SIG-M5 (cell line): ENCODE results near the gene NUP107.
"Not testable (repeated sequence)": the region's sequence is repeated elsewhere in the genome, so short reads cannot be mapped to it uniquely, and the experiment has no call there.

ENCODE experiments used
- DNase-seq: peaks from one replicate; lab custom pipeline; 2025; lab: John Stamatoyannopoulos, UW

The NUP107 gene

DNA sequence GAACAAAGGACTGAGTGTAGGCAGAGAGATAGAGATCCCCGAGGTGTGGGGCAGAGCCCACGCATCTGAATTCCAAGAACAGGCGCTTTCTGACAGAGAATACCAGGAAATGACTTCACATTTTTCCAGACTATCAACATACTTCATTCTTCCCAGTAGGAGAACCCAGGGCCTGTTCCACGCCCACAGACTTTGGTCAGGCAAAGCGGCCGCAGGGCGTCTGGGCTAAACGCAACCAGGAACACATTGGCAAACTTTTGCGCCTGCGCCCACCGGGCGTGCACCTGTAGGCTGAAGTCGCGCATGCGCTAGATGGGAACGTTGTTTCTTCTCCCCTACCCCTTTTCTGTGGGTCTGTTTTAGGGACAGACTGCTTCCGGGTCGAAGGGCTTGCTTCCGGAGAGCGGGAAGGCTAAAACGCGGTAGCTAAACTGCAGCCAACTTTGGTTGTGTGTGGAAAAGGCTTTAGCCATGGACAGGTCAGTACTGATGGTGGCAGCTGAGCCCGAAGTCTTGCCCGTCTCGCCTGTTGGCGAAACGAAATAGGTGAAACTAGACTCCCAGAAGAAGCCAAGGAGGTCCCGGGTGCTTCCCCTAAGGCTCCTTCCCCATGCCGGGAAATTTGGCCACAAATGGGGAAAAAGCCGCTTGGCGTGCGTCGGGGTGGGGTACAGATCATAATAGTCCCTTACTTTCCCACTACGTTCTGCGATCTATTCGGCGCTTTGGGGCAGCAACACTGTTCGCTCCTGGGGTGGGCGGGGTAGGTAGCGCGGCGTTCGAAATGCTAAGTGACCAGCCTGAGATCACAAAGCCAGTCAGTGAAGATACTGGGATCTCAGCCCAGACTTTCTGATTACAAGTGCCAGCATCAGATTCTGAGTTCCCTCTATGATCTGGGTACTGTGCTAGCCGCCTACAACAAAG is at the start of gene NUP107:
Gene NUP107 (plus strand): TSS at position 384 of the 927 bp plus-strand sequence. CDS start 88 bp downstream, at position 472.
- peak; percentile 90 for DNase-seq

- not testable (repeated sequence) for DNase-seq
Measured at GRCh38 chr12:68637439-68637838, 49.3 kb upstream of the NUP107 start.

GRCh38 chr12:68638171-68638570 is 48.6 kb upstream of the NUP107 start:
- DNase-seq: no peak

- DNase-seq: no peak
Measured at GRCh38 chr12:68638721-68639395, 47.9 kb upstream of the NUP107 start.

DNA sequence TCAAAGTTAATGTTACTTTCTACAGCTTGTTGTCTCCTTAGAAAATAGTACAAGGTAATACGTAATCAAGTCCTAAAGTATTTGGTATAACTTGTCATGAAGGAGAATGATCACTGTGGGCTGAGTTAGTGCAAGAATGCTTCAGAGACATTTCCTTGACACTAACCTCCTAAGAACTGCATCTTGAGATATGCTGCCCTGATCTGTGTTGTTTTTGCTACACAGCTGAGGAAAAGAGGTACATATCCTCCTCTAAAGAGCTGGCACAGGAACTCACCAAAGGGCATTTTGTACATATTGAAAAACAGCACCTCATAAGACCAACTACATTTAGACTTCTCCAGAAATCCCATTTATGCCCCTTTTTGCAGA is 47.4 kb upstream of the NUP107 start:
- no peak for DNase-seq

DNA sequence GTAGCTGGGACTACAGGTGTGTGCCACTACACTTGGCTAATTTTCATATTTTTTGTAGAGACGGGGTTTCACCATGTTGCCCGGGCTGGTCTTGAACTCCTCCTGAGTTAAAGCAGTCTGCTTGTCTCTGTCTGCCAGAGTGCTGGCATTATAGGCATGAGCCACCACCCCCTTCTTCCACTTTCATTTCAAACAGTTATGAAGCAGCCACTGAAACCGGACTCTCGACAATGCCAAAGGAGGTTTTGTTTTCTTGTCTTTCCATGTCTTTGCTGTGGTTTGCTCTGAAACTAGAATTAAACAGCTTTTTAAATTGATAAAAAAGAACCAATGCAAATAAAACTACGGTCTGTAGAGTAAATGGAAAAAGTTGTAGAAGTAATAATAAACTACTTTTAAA is 45.6 kb upstream of the NUP107 start:
- no peak for DNase-seq

GRCh38 chr12:68646484-68646883 is 40.3 kb upstream of the NUP107 start:
- no peak for DNase-seq

GRCh38 chr12:68647507-68647906 is 39.3 kb upstream of the NUP107 start:
- no peak for DNase-seq

- no peak for DNase-seq
Measured at GRCh38 chr12:68648179-68648578, 38.6 kb upstream of the NUP107 start.

DNA sequence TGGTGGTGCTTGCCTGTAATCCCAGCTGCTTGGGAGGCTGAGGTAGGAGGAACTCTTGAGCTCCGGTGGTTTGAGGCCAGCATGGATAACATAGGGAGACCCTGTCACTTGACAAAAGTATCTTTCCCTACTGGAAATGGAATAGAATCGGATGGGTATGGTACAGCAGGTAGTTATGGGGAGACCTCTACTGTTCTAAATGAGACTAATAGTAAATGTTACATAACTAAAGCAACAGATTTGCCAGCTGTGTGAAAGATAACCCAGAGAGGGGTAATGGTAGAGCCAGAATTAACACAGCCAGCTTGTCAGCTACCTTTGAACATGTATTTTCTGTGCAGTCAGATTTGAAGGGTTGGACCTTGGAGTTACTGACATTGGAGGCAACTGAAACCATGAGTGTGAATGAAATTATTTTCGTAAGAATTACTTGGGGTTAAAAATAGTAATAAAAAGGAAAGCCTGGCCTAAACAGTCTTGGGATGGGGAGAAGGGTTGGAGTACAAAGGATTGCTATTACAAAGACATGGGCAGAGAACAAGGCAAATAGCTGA is 21.7 kb upstream of the NUP107 start:
- DNase-seq: no peak

GRCh38 chr12:68667291-68667690 is 19.5 kb upstream of the NUP107 start:
- no peak for DNase-seq

- DNase-seq: no peak
Measured at GRCh38 chr12:68667896-68668295, 18.9 kb upstream of the NUP107 start.

DNA sequence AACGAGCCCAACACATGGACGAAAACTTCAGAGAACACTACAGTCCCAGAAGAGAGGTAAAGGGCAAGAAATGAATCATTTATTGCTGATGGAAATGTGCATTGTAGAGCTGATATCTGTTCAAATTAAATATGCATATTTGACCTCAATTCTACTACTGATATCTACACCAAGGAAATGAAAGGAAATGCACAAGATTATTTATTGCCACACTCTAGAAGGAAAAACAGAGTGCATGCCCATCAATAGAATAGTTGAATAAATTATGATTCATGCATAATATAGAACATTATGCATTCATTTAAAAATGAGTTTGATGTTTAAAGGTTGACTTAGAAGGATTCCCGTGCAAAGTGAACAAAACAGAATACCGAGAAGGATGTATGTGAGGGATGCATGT is 15.6 kb upstream of the NUP107 start:
- no peak for DNase-seq

DNA sequence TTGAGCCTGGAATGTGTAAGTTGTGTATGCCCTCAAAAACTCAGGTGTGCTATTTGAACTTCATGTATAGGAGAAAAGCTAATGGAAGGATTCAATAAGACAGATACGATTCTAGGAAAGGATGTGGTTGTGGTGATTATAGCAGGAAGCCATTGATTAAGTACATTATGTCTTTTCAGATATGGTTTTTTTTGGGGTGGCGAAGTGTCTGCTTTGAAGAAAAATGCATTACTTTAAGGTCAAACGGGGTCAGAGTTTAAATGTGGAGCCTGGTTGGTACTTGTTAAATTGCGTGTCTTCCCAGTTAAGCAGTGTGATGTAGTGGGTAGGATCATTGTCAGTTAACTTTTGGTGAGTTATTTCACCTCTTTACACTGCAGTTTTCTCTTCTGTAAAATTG is 13.0 kb upstream of the NUP107 start:
- DNase-seq: no peak

DNA sequence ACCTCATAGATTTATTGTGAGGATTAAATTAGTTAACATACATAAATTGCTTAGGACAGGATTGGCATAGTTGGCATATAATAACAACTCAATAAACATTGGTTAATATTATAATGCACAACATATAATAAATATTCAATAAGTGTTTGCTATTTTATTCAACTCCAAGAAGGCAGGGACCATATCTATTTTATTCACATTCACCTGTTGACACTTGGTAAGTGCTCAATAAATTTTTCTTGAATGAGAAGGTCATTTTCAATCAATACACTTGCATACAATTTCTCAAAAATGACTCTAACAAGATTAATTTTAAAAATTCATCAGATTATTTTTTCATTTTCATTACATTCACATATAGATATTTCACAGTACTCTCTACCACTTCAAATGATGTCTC is 12.4 kb upstream of the NUP107 start:
- no peak for DNase-seq

GRCh38 chr12:68675101-68675842 is 11.5 kb upstream of the NUP107 start:
- no peak for DNase-seq

DNA sequence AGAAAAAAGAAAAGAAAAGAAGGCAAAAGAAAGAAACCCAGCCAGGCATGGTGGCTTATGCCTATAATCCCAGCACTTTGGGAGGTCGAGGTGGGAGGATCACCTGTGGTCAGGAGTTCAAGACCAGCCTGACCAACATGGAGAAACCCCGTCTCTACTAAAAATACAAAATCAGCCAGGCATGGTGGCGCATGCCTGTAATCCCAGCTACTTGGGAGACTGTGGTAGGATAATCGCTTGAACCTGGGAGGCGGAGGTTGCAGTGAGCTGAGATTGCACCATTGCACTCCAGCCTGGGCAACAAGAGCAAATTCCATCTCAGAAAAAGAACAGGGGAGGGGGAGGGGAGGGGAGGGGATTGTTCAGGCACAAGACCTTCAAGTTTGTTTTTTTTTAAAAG is 9.9 kb upstream of the NUP107 start:
- not testable (repeated sequence) for DNase-seq

DNA sequence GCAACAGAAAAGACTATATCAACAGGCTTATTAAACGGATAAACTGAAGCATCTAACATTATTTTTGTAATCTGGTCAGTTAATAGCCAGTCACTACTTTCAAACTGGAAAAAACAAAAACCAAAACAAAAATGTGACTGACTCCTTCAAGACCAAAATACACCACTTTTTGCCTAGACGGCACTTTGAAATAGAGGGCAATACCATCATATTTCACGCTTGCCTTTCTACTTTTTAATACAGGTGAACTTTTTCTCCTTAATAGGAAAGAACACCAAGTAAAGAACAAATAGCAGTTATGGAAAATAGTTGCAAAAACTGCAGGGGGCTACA is 550 bp upstream of the NUP107 start:
- DNase-seq: no peak

DNA sequence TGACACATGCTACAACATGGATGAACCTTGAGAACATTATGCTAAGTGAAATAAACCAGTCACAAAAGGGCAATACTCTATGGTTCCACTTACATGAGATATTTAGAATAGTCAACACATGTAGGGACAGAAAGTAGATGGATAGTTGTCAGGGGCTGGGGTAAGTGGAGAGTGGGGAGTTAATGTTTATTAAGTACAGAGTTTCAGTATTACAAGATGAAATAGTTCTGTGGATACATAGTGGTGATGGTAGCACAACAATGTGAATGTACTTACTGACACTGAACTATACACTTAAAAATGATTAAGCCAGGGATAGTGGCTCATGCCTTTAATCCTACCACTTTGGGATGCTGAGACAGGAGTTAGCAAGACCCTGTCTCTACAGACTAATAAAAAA is 8.7 kb downstream of the NUP107 start:
- DNase-seq: no peak

DNA sequence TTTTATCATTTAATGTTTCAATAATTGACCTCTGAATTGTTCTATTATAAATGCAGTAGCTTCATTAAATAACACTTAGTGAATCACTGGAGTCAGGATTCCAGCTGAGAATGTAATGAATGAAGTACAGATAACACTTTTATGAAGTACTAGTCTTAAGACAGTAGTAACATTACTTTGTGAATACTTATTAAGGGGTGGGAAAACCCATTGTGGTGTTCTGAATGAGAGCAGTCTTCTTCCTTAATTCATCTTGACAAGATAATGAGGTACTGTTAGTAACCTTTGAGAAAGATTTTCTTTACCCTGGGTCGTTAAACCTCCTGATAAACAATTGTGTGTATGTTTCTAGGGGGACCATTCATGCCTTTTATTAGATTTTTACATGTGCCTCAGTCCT is 12.7 kb downstream of the NUP107 start:
- DNase-seq: no peak

GRCh38 chr12:68727776-68728175 is 41.0 kb downstream of the NUP107 start:
- DNase-seq: no peak

DNA sequence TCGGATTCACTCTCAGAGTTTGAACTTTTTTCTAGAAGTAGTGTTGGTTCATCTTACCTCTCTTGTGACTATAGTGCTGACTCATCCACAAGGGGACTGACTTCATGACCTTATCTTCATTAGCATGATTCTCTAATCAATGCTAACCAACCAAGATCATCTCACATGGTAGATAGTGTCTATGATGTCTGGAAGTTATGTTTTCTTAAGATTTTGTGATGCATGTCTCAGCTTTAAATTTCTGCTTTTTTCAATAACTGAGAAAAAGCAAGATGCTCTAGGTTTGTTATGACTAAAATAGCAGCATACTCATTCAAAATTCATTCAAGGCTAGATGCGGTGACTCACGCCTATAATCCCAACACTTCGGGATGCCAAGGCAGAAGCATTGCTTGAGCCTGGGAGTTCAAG is 46.9 kb downstream of the NUP107 start:
- DNase-seq: no peak

DNA sequence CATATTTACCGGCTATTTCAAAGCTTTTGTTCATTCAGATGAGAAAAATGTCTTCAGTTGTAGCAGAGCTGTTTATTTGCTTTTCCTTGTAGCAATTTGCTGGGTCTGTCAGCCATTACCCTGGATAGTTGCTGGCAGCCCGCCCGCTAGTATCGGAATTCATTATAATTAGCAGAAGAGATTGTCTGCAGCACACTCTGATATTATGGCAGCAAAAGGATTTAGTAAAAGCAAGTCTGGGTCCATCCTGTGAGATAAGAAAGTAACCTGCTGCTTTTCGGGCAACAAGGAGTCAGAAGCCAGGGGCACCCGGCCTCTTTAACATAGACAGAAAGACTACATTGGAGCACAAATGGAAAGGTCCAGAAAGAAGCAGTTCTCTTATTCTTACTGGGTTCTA is 53.1 kb downstream of the NUP107 start:
- no peak for DNase-seq
